22Rv1 (cell line): ENCODE measurements around the gene TBC1D19.

ENCODE experiments used
- ZFX ChIP-seq: fragments of 450-650 bp; IDR thresholded peaks from 2 replicates; pipeline ENCODE4 v1.6.1; 2017; ENCODE audit warnings: antibody characterized with exemption, borderline replicate concordance
- TF ChIP-seq, protein P1 (sequence below): fragments of 450-650 bp; IDR thresholded peaks from 2 replicates; pipeline ENCODE4 v1.5.1; 2017; ENCODE audit warnings: mild to moderate bottlenecking

DNA sequence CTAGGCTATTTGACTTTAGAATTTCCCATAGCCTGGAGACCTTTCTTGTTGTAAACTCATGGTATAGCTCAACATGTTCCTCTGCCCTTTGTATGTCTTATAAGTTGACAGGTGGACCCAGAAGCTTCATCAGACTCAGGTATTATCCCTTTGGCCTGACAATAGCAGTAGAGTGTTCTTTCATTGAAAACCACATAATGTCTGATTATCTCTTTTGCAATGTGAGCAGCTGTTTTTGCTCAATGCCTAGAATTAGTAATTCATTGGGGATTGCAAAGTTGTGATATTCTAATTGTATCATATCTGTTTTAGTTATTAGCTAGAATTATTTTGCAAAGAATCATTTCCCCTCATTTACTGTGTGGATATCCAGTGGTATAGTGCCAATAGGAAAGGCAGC lies 27.5 kb downstream of the TBC1D19 start:
- TF ChIP-seq, protein P1, sequence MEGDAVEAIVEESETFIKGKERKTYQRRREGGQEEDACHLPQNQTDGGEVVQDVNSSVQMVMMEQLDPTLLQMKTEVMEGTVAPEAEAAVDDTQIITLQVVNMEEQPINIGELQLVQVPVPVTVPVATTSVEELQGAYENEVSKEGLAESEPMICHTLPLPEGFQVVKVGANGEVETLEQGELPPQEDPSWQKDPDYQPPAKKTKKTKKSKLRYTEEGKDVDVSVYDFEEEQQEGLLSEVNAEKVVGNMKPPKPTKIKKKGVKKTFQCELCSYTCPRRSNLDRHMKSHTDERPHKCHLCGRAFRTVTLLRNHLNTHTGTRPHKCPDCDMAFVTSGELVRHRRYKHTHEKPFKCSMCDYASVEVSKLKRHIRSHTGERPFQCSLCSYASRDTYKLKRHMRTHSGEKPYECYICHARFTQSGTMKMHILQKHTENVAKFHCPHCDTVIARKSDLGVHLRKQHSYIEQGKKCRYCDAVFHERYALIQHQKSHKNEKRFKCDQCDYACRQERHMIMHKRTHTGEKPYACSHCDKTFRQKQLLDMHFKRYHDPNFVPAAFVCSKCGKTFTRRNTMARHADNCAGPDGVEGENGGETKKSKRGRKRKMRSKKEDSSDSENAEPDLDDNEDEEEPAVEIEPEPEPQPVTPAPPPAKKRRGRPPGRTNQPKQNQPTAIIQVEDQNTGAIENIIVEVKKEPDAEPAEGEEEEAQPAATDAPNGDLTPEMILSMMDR = no peak
- no peak for TF ChIP-seq ZFX
